Endothelial cell (in vitro differentiated cells): Measurements from ENCODE around the gene ZNF841. TPM values are rescaled to one million over a fixed set of nuclear protein-coding genes. Genes with fewer than 3 reads are reported as not detected.
"Not testable (repeated sequence)": the region's sequence is repeated elsewhere in the genome, so short reads cannot be mapped to it uniquely, and the experiment has no call there.

Source experiments
- DNase-seq: peaks from one replicate; pipeline ENCODE4 v3.0.0; 2021; ENCODE audit warnings: low spot score
- H3K27ac Mint-ChIP-seq: one replicate; pipeline ENCODE4 v1.8.0; 2021; ENCODE audit warnings: mixed read lengths, inconsistent platforms; ENCODE audit not compliant: unreplicated experiment
- H3K27me3 Mint-ChIP-seq: one replicate; pipeline ENCODE4 v1.8.0; 2021; ENCODE audit warnings: mild to moderate bottlenecking, moderate library complexity, mixed read lengths, inconsistent platforms; ENCODE audit not compliant: unreplicated experiment
- H3K36me3 Mint-ChIP-seq: one replicate; pipeline ENCODE4 v1.8.0; 2021; ENCODE audit warnings: mild to moderate bottlenecking, low read depth, mixed read lengths, inconsistent platforms; ENCODE audit not compliant: unreplicated experiment
- H3K4me1 Mint-ChIP-seq: one replicate; pipeline ENCODE4 v1.8.0; 2021; ENCODE audit warnings: mild to moderate bottlenecking, mixed read lengths, inconsistent platforms; ENCODE audit not compliant: unreplicated experiment
- H3K4me3 Mint-ChIP-seq: one replicate; pipeline ENCODE4 v1.8.0; 2021; ENCODE audit warnings: mild to moderate bottlenecking, mixed read lengths, inconsistent platforms; ENCODE audit not compliant: unreplicated experiment
- H3K9me3 Mint-ChIP-seq: one replicate; pipeline ENCODE4 v1.8.0; 2021; ENCODE audit warnings: mixed read lengths, inconsistent platforms; ENCODE audit not compliant: unreplicated experiment
- CTCF ChIP-seq: fragments of 200-600 bp; sonication (generic); IDR thresholded peaks from one replicate; pipeline ENCODE4 v1.5.0; 2021; ENCODE audit warnings: antibody characterized with exemption; ENCODE audit not compliant: unreplicated experiment
- total RNA-seq: library from RNA; stranded (reverse); fragmentation: NEBNext Ultra II Directional; extraction: Animal tissue kit (Norgen Biotek cat#: 25700); gene quantifications from one replicate; pipeline ENCODE4 v1.2.1, GENCODE V29; 2021; ENCODE audit not compliant: unreplicated experiment

ZNF841 gene
- total RNA-seq, 1 donor from 2014 or later: 16.3 TPM

GRCh38 chr19:52028027-52028779, 67.4 kb downstream of the ZNF841 start, which contains the start of gene ZNF614:
Gene ZNF614 (minus strand): TSS chr19:52028379. CDS start chr19:52025745, 2,634 bp downstream.
- Mint-ChIP-seq H3K27ac (peak within 1 kb of the TSS; percentile 92), H3K4me1 (peaks cover 24% of the 10 kb centered on the region), H3K27me3 (peaks cover 1% of the 10 kb centered on the region), H3K4me3 (peak within 1 kb of the TSS; percentile 99), H3K36me3 (peaks cover 45% of the 10 kb centered on the region), H3K9me3 (peaks cover 4% of the 10 kb centered on the region)
- TF ChIP-seq CTCF: no peak
- peak; percentile 87 for DNase-seq

- H3K27ac Mint-ChIP-seq, DNase-seq, H3K9me3 Mint-ChIP-seq, H3K27me3 Mint-ChIP-seq: not testable (repeated sequence)
- Mint-ChIP-seq H3K4me3 (peak overlapping the region; percentile 99), H3K36me3 (peaks cover 50% of the 10 kb centered on the region), H3K4me1 (peaks cover 24% of the 10 kb centered on the region)
Measured at GRCh38 chr19:52026255-52026990, 69.1 kb downstream of the ZNF841 start.

- Mint-ChIP-seq H3K36me3 (peaks cover 53% of the 10 kb centered on the region), H3K4me3 (peak overlapping the region; percentile 66), H3K4me1 (peaks cover 24% of the 10 kb centered on the region)
- H3K27ac Mint-ChIP-seq, H3K9me3 Mint-ChIP-seq, H3K27me3 Mint-ChIP-seq, DNase-seq: not testable (repeated sequence)
Measured at GRCh38 chr19:52024478-52024877, 71.1 kb downstream of the ZNF841 start.

GRCh38 chr19:52022193-52022592, 73.4 kb downstream of the ZNF841 start:
- H3K4me3 Mint-ChIP-seq: peak overlapping the region; percentile 1
- peaks cover 11% of the 10 kb centered on the region for H3K4me1 Mint-ChIP-seq
- no peak overlapping the region for H3K27ac Mint-ChIP-seq
- TF ChIP-seq CTCF: no peak
- no peaks in the 10 kb centered on the region for H3K27me3 Mint-ChIP-seq
- H3K9me3 Mint-ChIP-seq: no peaks in the 10 kb centered on the region
- no peak for DNase-seq
- H3K36me3 Mint-ChIP-seq: peaks cover 56% of the 10 kb centered on the region

GRCh38 chr19:52020506-52020905, 75.1 kb downstream of the ZNF841 start:
- Mint-ChIP-seq H3K4me1 (no peaks in the 10 kb centered on the region), H3K4me3 (peak overlapping the region; percentile 7), H3K27me3 (no peaks in the 10 kb centered on the region), H3K36me3 (peaks cover 67% of the 10 kb centered on the region), H3K27ac (no peak overlapping the region), H3K9me3 (no peaks in the 10 kb centered on the region)
- TF ChIP-seq CTCF: no peak
- no peak for DNase-seq

Other genes with a start within 250 kb of the ZNF841 start
- gene ZNF577, start 207.8 kb downstream of the ZNF841 start, total RNA-seq: 9.3 TPM
- 17.2 TPM for gene ZNF649, start 190.7 kb downstream of the ZNF841 start, total RNA-seq
- 10.9 TPM for gene ZNF613, start 168.3 kb downstream of the ZNF841 start, total RNA-seq
- 8.9 TPM for gene ZNF350, start 108.9 kb downstream of the ZNF841 start, total RNA-seq
- gene ZNF615, start 87.6 kb downstream of the ZNF841 start, total RNA-seq: 13.5 TPM
- 12.1 TPM for gene ZNF614, start 67.4 kb downstream of the ZNF841 start, total RNA-seq
- 10.3 TPM for gene ZNF432, start 46.9 kb downstream of the ZNF841 start, total RNA-seq
- gene ZNF616, start 44.2 kb upstream of the ZNF841 start, total RNA-seq: 18.5 TPM
- 15.4 TPM for gene ZNF836, start 75.9 kb upstream of the ZNF841 start, total RNA-seq
- 302 TPM for gene PPP2R1A, start 94.3 kb upstream of the ZNF841 start, total RNA-seq
- 16.4 TPM for gene ZNF766, start 173.8 kb upstream of the ZNF841 start, total RNA-seq
- gene ZNF480, start 201.4 kb upstream of the ZNF841 start, total RNA-seq: 18.1 TPM
- 7.5 TPM for gene ZNF610, start 240.5 kb upstream of the ZNF841 start, total RNA-seq